Spleen (tissue), 11 donors: Measurements from ENCODE around the gene ARHGAP21. TPM values are rescaled to one million over a fixed set of nuclear protein-coding genes. Genes with fewer than 3 reads are reported as not detected.
A peak's percentile ranks its signal among the peaks of the same experiment; 100 is the strongest.

ENCODE experiments used
- DNase-seq: peaks from one replicate; pipeline ENCODE4 v3.0.0-alpha.2; 2020
- H3K27ac ChIP-seq, 8 donors: fragments of 200-600 bp; sonication (generic) in 7 of 8; 1 replicate in 4 of 8; 2 replicates in 4 of 8; pipeline versions ENCODE4 v1.5.0 to v1.8.0; 2016 to 2021; ENCODE audit warnings: inconsistent platforms in 4 of 8, mild to moderate bottlenecking in 4 of 8, moderate library complexity in 1 of 8
- H3K27me3 ChIP-seq, 7 donors: fragments of 200-600 bp; sonication (generic) in 6 of 7; replicated peaks in 1 of 7; 1 replicate in 4 of 7; 2 replicates in 3 of 7; pipeline versions ENCODE4 v1.5.0 to v1.8.0; 2016 to 2021; ENCODE audit warnings: inconsistent platforms in 3 of 7, mild to moderate bottlenecking in 1 of 7
- H3K36me3 ChIP-seq, 6 donors: fragments of 200-600 bp; sonication (generic) in 5 of 6; 1 replicate in 4 of 6; 2 replicates in 2 of 6; pipeline versions ENCODE4 v1.5.0 to v1.8.0; 2016 to 2021; ENCODE audit warnings: inconsistent platforms in 2 of 6
- H3K4me1 ChIP-seq, 6 donors: fragments of 200-600 bp; sonication (generic) in 5 of 6; 1 replicate in 3 of 6; 2 replicates in 3 of 6; pipeline versions ENCODE4 v1.5.0 to v1.8.0; 2016 to 2021; ENCODE audit warnings: inconsistent platforms in 3 of 6
- H3K4me3 ChIP-seq, 8 donors: fragments of 200-600 bp; sonication (generic) in 7 of 8; 1 replicate in 4 of 8; 2 replicates in 4 of 8; pipeline versions ENCODE4 v1.5.0 to v1.8.0; 2016 to 2021; ENCODE audit warnings: inconsistent platforms in 4 of 8, mild to moderate bottlenecking in 4 of 8, moderate library complexity in 2 of 8
- H3K9me3 ChIP-seq, 8 donors: fragments of 200-600 bp; sonication (generic) in 7 of 8; 1 replicate in 4 of 8; 2 replicates in 4 of 8; pipeline versions ENCODE4 v1.5.0 to v1.8.0; 2016 to 2021; ENCODE audit warnings: inconsistent platforms in 4 of 8
- POLR2A ChIP-seq, 3 donors: fragments of 450-650 bp; IDR thresholded peaks; one replicate each; pipeline ENCODE4 v1.5.1; 2017; ENCODE audit warnings: antibody characterized with exemption in 3 of 3, mild to moderate bottlenecking in 1 of 3
- POLR2AphosphoS5 ChIP-seq, 3 donors: sonication (generic); formaldehyde crosslinking; IDR thresholded peaks; one replicate each; pipeline ENCODE4 v1.5.1; 2017; ENCODE audit warnings: antibody characterized with exemption in 3 of 3
- WGBS, 5 donors: extraction: QIAGEN DNeasy Blood & Tissue Kit in 3 of 5; methylation state at CpG; one replicate each; pipeline versions ENCODE4 v1.1.5 to v1.1.7; 2013 to 2018; 5-methylcytosine and 5-hydroxymethylcytosine counted together
- intact Hi-C: fragments of 100-400 bp; cut with DNase I; formaldehyde crosslinking; loops from one replicate; pipeline ENCODE4 v1.15.0; 2023; ENCODE audit warnings: low total_unique reads
- polyA plus RNA-seq, 3 donors: library from polyadenylated mRNA; stranded (reverse); fragments of 200-250 nt; gene quantifications; one replicate each; pipeline ENCODE4 v1.2.1, GENCODE V29; 2013
- total RNA-seq, 7 donors: library from RNA; depleted of rRNA in 3 of 7; stranded (reverse); fragments of >200 nt in 3 of 7; fragmentation: NEBNext Ultra II Directional in 4 of 7; extraction: Animal tissue kit (Norgen Biotek cat#: 25700) in 4 of 7; gene quantifications; one replicate each; pipeline versions ENCODE4 v1.1.0 to v1.2.1, GENCODE V29; 2016 to 2021
- TF ChIP-seq, protein P1 (sequence below), 11 experiments: fragments of 200-600 bp in 7 of 11; fragments of 450-650 bp in 4 of 11; sonication (generic) in 4 of 11; IDR thresholded peaks in 8 of 11; conservative IDR thresholded peaks in 3 of 11; 1 replicate in 7 of 11; 2 replicates in 4 of 11; pipeline versions ENCODE4 v1.4.0 to v1.8.0; 2016 to 2021; ENCODE audit warnings: antibody characterized with exemption in 11 of 11, inconsistent platforms in 4 of 11, mild to moderate bottlenecking in 1 of 11
- donor health status: healthy with polysubstance abuse.
- donor health status: DM: no; HTN: no; CAD: no; lungs with moderate emphysema.
- donor health status: DM: no; HTN: no; CAD: no.
- donor health status: Bipolar disorder and iron deficiency.
- donor health status: healthy.
- donor health status: DM: no; HTN: no; CAD: no.
- donor health status: DM: yes; HTN: yes; CAD: no.

ARHGAP21 gene
- total and polyA plus RNA-seq, 10 donors, result 6.0 to 60.9 (median 43.9) TPM

DNA sequence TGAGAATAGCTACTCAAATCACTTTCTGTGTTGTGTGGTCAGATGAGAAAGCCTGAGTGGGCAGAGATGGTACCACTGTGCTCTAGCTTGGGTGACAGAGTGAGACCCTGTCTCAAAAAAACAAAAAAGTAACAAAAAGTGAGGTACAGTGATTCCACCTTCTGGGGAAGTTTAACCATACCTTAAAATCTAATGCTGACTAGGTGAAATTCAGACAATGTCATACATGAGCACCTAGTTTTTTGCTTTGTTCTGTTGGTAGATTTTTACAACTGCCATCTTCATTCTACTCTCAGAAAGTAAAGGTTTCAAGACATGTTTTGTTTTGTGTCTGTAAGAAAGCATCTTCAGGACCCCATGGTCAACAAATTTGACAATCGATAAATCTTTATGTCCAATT, 144.2 kb downstream of the ARHGAP21 start:
- Histone ChIP-seq H3K36me3 (peaks cover 0 to 9% (median 0%) of the 10 kb centered on the region in 6 donors), H3K27ac (no peak overlapping the region), H3K4me1 (no peaks in the 10 kb centered on the region), H3K4me3 (no peak overlapping the region), H3K27me3 (no peaks in the 10 kb centered on the region), H3K9me3 (no peaks in the 10 kb centered on the region)
- TF ChIP-seq POLR2AphosphoS5 (IDR thresholded peaks at IDR 0.05) (no peak), POLR2A (IDR thresholded peaks at IDR 0.05) (no peak)
- TF ChIP-seq, protein P1, sequence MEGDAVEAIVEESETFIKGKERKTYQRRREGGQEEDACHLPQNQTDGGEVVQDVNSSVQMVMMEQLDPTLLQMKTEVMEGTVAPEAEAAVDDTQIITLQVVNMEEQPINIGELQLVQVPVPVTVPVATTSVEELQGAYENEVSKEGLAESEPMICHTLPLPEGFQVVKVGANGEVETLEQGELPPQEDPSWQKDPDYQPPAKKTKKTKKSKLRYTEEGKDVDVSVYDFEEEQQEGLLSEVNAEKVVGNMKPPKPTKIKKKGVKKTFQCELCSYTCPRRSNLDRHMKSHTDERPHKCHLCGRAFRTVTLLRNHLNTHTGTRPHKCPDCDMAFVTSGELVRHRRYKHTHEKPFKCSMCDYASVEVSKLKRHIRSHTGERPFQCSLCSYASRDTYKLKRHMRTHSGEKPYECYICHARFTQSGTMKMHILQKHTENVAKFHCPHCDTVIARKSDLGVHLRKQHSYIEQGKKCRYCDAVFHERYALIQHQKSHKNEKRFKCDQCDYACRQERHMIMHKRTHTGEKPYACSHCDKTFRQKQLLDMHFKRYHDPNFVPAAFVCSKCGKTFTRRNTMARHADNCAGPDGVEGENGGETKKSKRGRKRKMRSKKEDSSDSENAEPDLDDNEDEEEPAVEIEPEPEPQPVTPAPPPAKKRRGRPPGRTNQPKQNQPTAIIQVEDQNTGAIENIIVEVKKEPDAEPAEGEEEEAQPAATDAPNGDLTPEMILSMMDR (IDR thresholded peaks at IDR 0.05 in 8 of 11, conservative IDR thresholded peaks at IDR 0.05 in 3 of 11), result no peak
- WGBS, 5 donors, result 96 to 100% (median 97%) methylated on average over 1 of the region's 1 CpG
- intact Hi-C loops, result no loop called here
- DNase-seq, result no peak

DNA sequence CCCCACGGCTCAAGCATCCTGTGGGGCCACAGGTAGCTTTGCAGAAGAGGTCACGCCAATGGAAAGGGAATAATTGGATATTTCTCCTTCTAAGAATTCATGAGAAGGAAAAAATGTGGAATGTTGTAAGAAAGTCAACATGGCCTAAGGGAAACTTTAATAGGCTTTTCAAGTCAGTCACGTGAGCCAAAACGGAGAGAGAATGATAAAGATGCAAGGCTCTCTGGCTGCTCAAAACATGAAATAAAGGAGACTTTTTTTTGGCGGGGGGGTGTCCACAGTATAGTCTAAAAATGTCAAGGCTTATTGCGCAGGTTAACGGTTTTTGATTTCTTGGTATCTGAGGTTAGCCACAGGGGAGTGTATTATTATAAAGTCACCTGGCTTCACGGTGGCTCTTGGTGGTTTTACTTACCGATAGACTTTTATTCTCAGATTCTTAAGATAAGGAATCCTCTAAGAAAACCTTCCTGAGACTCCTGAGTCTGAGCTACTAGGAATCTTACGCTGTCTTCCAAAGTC, 148.1 kb downstream of the ARHGAP21 start:
- no peaks in the 10 kb centered on the region for H3K36me3 ChIP-seq
- WGBS, 5 donors, result 77 to 85% (median 82%) methylated on average over 10 of the region's 10 CpGs
- peaks cover 0 to 4% (median 0%) of the 10 kb centered on the region in 7 donors for H3K27me3 ChIP-seq
- intact Hi-C loops, result no loop called here
- no peaks in the 10 kb centered on the region for H3K9me3 ChIP-seq
- no peak overlapping the region for H3K27ac ChIP-seq
- TF ChIP-seq POLR2A (IDR thresholded peaks at IDR 0.05), result no peak
- TF ChIP-seq, protein P1 (IDR thresholded peaks at IDR 0.05 in 8 of 11, conservative IDR thresholded peaks at IDR 0.05 in 3 of 11), result no peak
- H3K4me1 ChIP-seq, result no peaks in the 10 kb centered on the region
- H3K4me3 ChIP-seq, result no peak overlapping the region
- no peak for DNase-seq

DNA sequence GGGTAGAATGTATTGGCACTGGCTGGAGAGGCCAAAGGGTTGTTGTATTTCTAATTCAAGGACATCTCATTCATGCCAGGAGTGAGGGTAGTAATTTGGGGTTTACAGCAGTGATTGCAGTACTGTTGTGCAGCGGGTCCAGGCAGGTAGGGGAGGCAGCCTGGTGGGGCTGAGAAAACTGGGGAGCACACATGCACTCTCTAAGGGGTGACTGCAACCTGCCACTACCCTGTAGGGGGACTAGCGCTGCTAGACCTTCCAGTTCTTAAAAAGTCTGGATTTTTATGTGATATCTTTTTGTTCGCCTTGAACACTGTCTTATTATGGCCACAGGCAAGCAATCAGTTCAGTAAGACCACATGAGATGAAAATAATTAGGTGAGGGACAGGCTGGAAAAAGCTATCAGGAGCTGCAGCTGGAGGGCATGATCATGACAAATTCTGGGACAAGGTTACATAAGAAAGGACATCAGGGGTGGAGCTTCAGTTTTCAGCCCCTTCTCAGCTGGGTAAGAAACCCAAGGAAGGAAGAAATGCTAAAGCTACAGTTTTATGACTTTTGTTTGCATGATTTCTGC, 149.0 kb downstream of the ARHGAP21 start:
- no peaks in the 10 kb centered on the region for H3K9me3 ChIP-seq
- H3K27me3 ChIP-seq, result peaks cover 0 to 4% (median 0%) of the 10 kb centered on the region in 7 donors
- 85 to 92% (median 89%) methylated on average over 3 of the region's 3 CpGs for WGBS, 5 donors
- no peaks in the 10 kb centered on the region for H3K4me1 ChIP-seq
- no peaks in the 10 kb centered on the region for H3K36me3 ChIP-seq
- TF ChIP-seq, protein P1 (IDR thresholded peaks at IDR 0.05 in 8 of 11, conservative IDR thresholded peaks at IDR 0.05 in 3 of 11), result no peak
- TF ChIP-seq POLR2AphosphoS5 (IDR thresholded peaks at IDR 0.05) (no peak), POLR2A (IDR thresholded peaks at IDR 0.05) (no peak)
- no peak for DNase-seq
- H3K27ac ChIP-seq, result no peak overlapping the region
- intact Hi-C loops, result no loop called here
- H3K4me3 ChIP-seq, result no peak overlapping the region

DNA sequence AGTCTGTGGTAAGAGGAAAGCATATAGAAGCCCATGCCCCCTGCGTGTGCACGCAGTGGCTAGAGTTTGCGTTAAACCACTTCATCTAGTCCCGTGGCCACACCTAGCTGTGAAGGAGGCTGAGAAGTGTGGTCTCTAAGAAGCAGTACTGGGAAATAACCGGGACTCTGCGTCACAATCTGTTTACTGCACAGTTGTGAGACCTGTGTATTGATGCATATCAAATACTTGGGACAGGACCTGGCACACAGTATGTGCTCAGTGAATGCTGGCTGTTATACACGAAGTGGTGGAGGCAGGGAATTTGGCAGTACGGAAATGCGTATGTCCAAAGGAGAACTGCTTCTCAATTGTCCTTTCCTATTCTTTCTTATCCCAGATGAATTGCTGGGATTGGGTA, 149.5 kb downstream of the ARHGAP21 start:
- peak; percentile 41 for DNase-seq
- Histone ChIP-seq H3K36me3 (no peaks in the 10 kb centered on the region), H3K4me3 (no peak overlapping the region), H3K27ac (no peak overlapping the region), H3K27me3 (peaks cover 0 to 4% (median 0%) of the 10 kb centered on the region in 7 donors), H3K4me1 (no peaks in the 10 kb centered on the region), H3K9me3 (no peaks in the 10 kb centered on the region)
- 86 to 94% (median 87%) methylated on average over 9 of the region's 9 CpGs for WGBS, 5 donors
- intact Hi-C loops, result no loop called here
- TF ChIP-seq POLR2A (IDR thresholded peaks at IDR 0.05) (no peak), POLR2AphosphoS5 (IDR thresholded peaks at IDR 0.05) (no peak)
- TF ChIP-seq, protein P1 (IDR thresholded peaks at IDR 0.05 in 8 of 11, conservative IDR thresholded peaks at IDR 0.05 in 3 of 11), result no peak
